HepG2 (cell line): ENCODE measurements around the gene HPS6. TPM values are rescaled to one million over a fixed set of nuclear protein-coding genes. Genes with fewer than 3 reads are reported as not detected.

ENCODE experiments used
- ARID2 ChIP-seq: sonication (generic); formaldehyde crosslinking; IDR thresholded peaks from 2 replicates; pipeline ENCODE4 v1.8.1; 2022; ENCODE audit warnings: mild to moderate bottlenecking, missing genetic modification reagents, borderline replicate concordance
- ATF1 ChIP-seq: IDR thresholded peaks from 2 replicates; pipeline ENCODE4 v1.6.1; 2016; ENCODE audit warnings: mild to moderate bottlenecking, control low read depth
- ISL2 ChIP-seq: sonication (generic); formaldehyde crosslinking; IDR thresholded peaks from 2 replicates; pipeline ENCODE4 v1.5.0; 2020; ENCODE audit warnings: missing genetic modification reagents
- KLF6 ChIP-seq: IDR thresholded peaks from 2 replicates; pipeline ENCODE4 v1.8.0; 2016; ENCODE audit warnings: missing biosample characterization, missing genetic modification reagents
- MEIS2 ChIP-seq: sonication (generic); formaldehyde crosslinking; IDR thresholded peaks from 2 replicates; pipeline ENCODE4 v1.9.0; 2021; ENCODE audit warnings: mild to moderate bottlenecking, missing genetic modification reagents
- ONECUT2 ChIP-seq: sonication (generic); formaldehyde crosslinking; IDR thresholded peaks from 2 replicates; pipeline ENCODE4 v1.4.0; 2020; ENCODE audit warnings: missing genetic modification reagents
- PHF5A ChIP-seq: IDR thresholded peaks from one replicate; pipeline ENCODE4 v1.6.1; 2018; ENCODE audit warnings: low read depth, missing genetic modification reagents; ENCODE audit not compliant: unreplicated experiment
- SIX4 ChIP-seq: sonication (generic); formaldehyde crosslinking; IDR thresholded peaks from 2 replicates; pipeline ENCODE4 v1.4.0; 2020; ENCODE audit warnings: missing genetic modification reagents
- SP140L ChIP-seq: sonication (generic); formaldehyde crosslinking; IDR thresholded peaks from 2 replicates; pipeline ENCODE4 v1.4.0; 2020; ENCODE audit warnings: missing genetic modification reagents, borderline replicate concordance
- TBX2 ChIP-seq: sonication (generic); formaldehyde crosslinking; IDR thresholded peaks from 2 replicates; pipeline ENCODE4 v1.5.0; 2020; ENCODE audit warnings: missing genetic modification reagents, mild to moderate bottlenecking, borderline replicate concordance
- ZBTB42 ChIP-seq: sonication (generic); formaldehyde crosslinking; IDR thresholded peaks from 2 replicates; pipeline ENCODE4 v1.5.0; 2020; ENCODE audit warnings: mild to moderate bottlenecking, missing genetic modification reagents
- ZMYM3 ChIP-seq: sonication (generic); formaldehyde crosslinking; IDR thresholded peaks from 2 replicates; pipeline ENCODE4 v1.5.1; 2020; ENCODE audit warnings: mild to moderate bottlenecking, missing genetic modification reagents
- ZNF33B ChIP-seq: sonication (generic); formaldehyde crosslinking; IDR thresholded peaks from 2 replicates; pipeline ENCODE4 v1.5.1; 2020; ENCODE audit warnings: mild to moderate bottlenecking, missing genetic modification reagents
- ZNF556 ChIP-seq: sonication (generic); formaldehyde crosslinking; IDR thresholded peaks from 2 replicates; pipeline ENCODE4 v1.4.0; 2020; ENCODE audit warnings: mild to moderate bottlenecking, missing genetic modification reagents, borderline replicate concordance
- ZNF670 ChIP-seq: sonication (generic); formaldehyde crosslinking; IDR thresholded peaks from 2 replicates; pipeline ENCODE4 v1.8.0; 2022; ENCODE audit warnings: mild to moderate bottlenecking, missing genetic modification reagents, borderline replicate concordance
- ZNF879 ChIP-seq: sonication (generic); formaldehyde crosslinking; IDR thresholded peaks from 2 replicates; pipeline ENCODE4 v1.8.1; 2023; ENCODE audit warnings: missing genetic modification reagents
- polyA plus RNA-seq, 8 experiments: library from polyadenylated mRNA; depleted of rRNA in 3 of 8; stranded (reverse) in 7 of 8; unstranded in 1 of 8; fragments of >200 nt; fragmentation: Illumina TruSeq in 4 of 8; extraction: Trizol in 4 of 8; gene quantifications; 2 replicates each; pipeline versions ENCODE4 v1.2.1 to v1.2.3, GENCODE V29; 2011 to 2016; ENCODE audit warnings: low read depth in 4 of 8, missing spikeins in 1 of 8, mixed read lengths in 1 of 8; ENCODE audit not compliant: insufficient read depth in 1 of 8
- total RNA-seq, 5 experiments: library from RNA; depleted of rRNA; stranded (reverse); fragments of >200 nt; fragmentation: Illumina TruSeq; extraction: Trizol; gene quantifications; 2 replicates each; pipeline ENCODE4 v1.2.3, GENCODE V29; 2016; ENCODE audit warnings: low read depth in 1 of 5
- TF ChIP-seq, protein P1 (sequence below): sonication (generic); formaldehyde crosslinking; IDR thresholded peaks from 2 replicates; pipeline ENCODE4 v1.4.0; 2020; ENCODE audit warnings: missing genetic modification reagents
- TF ChIP-seq, protein P2 (sequence below): sonication (generic); formaldehyde crosslinking; conservative IDR thresholded peaks from 2 replicates; pipeline ENCODE4 v1.4.0; 2020; ENCODE audit warnings: mild to moderate bottlenecking, missing genetic modification reagents, moderate library complexity
- TF ChIP-seq, protein P3 (sequence below): sonication (generic); formaldehyde crosslinking; IDR thresholded peaks from 2 replicates; pipeline ENCODE4 v1.5.0; 2020; ENCODE audit warnings: missing genetic modification reagents, mild to moderate bottlenecking, borderline replicate concordance
- TF ChIP-seq, protein P4 (sequence below): sonication (generic); formaldehyde crosslinking; conservative IDR thresholded peaks from 2 replicates; pipeline ENCODE4 v1.8.0; 2022; ENCODE audit warnings: mild to moderate bottlenecking, moderate library complexity, missing genetic modification reagents
- TF ChIP-seq, protein P5 (sequence below): sonication (generic); formaldehyde crosslinking; IDR thresholded peaks from 2 replicates; pipeline ENCODE4 v1.4.0; 2020; ENCODE audit warnings: missing genetic modification reagents

Gene HPS6
- total and polyA plus RNA-seq, 2 of the 13 experiments (the other 11 are each of a cell fraction or from before 2014, with no cell fraction given): 2.9 to 14.9 TPM

DNA sequence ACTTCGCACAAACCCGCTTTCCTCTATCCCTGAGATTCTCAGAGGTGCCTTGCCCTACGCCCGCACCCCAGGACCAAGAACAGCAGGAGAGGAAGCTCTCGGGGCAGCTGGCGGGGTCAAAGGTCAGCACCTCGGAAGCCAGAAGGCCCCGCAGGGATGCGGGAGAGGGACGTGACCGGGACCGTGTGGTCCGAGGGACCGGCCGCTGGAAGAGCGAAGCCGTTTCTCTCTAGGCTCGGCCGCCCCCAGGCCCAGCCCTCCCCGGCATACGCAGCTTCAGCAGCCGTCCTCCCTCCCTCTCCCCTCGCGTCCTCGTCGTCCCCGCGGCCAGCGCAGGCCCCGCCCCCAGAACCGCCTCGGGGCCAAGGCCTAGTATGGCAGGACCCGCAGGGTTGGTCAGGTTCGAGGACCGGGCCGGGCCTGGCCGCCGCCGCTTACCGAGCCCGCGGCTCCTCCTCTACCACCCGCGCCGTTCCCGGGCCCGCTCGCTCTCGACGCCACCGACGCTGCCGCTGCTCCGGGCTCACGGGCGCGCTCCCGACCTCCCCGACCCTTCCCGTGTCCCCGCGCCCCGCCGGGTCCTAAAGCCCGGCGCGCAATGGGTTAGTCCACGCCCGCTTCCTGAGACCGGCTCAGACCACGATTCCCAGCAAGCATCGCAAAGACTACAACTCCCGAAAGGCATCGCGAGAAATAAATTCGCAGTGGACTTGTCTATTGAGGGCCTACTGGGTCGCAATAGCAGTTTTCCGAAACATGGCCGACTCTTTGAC, 9.3 kb upstream of the HPS6 start, which contains the start of gene ARMH3 (continued):
- TF ChIP-seq ZNF879 (CRISPR knock-in tag) (peak; percentile 77; the same call in 1 of the 2 replicates), TBX2 (CRISPR knock-in tag) (0 out of 2 replicates have a peak, but pooled peaks have one; percentile 53), SIX4 (CRISPR knock-in tag) (peak; percentile 43; the same call in 1 of the 2 replicates), ZMYM3 (CRISPR knock-in tag) (0 out of 2 replicates have a peak, but pooled peaks have one; percentile 64), ZBTB42 (CRISPR knock-in tag) (peak; percentile 84; the same call in 1 of the 2 replicates), ZNF556 (CRISPR knock-in tag) (peak; percentile 92), ZNF670 (CRISPR knock-in tag) (peak; percentile 89), ZNF33B (CRISPR knock-in tag) (no peak; the same call in 1 of the 2 replicates), MEIS2 (CRISPR knock-in tag) (peak; percentile 82), KLF6 (CRISPR knock-in tag) (0 out of 2 replicates have a peak, but pooled peaks have one; percentile 66), SP140L (peak; percentile 77; the same call in 1 of the 2 replicates), ONECUT2 (CRISPR knock-in tag) (0 out of 2 replicates have a peak, but pooled peaks have one; percentile 7), ATF1 (CRISPR knock-in tag) (peak; percentile 60; the same call in 1 of the 2 replicates), ARID2 (CRISPR knock-in tag) (peak; percentile 68), PHF5A (CRISPR knock-in tag) (no peak), ISL2 (peak; percentile 72)
- TF ChIP-seq, protein P1, sequence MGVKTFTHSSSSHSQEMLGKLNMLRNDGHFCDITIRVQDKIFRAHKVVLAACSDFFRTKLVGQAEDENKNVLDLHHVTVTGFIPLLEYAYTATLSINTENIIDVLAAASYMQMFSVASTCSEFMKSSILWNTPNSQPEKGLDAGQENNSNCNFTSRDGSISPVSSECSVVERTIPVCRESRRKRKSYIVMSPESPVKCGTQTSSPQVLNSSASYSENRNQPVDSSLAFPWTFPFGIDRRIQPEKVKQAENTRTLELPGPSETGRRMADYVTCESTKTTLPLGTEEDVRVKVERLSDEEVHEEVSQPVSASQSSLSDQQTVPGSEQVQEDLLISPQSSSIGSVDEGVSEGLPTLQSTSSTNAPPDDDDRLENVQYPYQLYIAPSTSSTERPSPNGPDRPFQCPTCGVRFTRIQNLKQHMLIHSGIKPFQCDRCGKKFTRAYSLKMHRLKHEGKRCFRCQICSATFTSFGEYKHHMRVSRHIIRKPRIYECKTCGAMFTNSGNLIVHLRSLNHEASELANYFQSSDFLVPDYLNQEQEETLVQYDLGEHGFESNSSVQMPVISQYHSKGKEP (CRISPR knock-in tag): 0 out of 2 replicates have a peak, but pooled peaks have one; percentile 5
- TF ChIP-seq, protein P2, sequence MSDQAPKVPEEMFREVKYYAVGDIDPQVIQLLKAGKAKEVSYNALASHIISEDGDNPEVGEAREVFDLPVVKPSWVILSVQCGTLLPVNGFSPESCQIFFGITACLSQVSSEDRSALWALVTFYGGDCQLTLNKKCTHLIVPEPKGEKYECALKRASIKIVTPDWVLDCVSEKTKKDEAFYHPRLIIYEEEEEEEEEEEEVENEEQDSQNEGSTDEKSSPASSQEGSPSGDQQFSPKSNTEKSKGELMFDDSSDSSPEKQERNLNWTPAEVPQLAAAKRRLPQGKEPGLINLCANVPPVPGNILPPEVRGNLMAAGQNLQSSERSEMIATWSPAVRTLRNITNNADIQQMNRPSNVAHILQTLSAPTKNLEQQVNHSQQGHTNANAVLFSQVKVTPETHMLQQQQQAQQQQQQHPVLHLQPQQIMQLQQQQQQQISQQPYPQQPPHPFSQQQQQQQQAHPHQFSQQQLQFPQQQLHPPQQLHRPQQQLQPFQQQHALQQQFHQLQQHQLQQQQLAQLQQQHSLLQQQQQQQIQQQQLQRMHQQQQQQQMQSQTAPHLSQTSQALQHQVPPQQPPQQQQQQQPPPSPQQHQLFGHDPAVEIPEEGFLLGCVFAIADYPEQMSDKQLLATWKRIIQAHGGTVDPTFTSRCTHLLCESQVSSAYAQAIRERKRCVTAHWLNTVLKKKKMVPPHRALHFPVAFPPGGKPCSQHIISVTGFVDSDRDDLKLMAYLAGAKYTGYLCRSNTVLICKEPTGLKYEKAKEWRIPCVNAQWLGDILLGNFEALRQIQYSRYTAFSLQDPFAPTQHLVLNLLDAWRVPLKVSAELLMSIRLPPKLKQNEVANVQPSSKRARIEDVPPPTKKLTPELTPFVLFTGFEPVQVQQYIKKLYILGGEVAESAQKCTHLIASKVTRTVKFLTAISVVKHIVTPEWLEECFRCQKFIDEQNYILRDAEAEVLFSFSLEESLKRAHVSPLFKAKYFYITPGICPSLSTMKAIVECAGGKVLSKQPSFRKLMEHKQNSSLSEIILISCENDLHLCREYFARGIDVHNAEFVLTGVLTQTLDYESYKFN: peak; percentile 67
- TF ChIP-seq, protein P3, sequence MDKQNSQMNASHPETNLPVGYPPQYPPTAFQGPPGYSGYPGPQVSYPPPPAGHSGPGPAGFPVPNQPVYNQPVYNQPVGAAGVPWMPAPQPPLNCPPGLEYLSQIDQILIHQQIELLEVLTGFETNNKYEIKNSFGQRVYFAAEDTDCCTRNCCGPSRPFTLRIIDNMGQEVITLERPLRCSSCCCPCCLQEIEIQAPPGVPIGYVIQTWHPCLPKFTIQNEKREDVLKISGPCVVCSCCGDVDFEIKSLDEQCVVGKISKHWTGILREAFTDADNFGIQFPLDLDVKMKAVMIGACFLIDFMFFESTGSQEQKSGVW (CRISPR knock-in tag): no peak
- TF ChIP-seq, protein P4, sequence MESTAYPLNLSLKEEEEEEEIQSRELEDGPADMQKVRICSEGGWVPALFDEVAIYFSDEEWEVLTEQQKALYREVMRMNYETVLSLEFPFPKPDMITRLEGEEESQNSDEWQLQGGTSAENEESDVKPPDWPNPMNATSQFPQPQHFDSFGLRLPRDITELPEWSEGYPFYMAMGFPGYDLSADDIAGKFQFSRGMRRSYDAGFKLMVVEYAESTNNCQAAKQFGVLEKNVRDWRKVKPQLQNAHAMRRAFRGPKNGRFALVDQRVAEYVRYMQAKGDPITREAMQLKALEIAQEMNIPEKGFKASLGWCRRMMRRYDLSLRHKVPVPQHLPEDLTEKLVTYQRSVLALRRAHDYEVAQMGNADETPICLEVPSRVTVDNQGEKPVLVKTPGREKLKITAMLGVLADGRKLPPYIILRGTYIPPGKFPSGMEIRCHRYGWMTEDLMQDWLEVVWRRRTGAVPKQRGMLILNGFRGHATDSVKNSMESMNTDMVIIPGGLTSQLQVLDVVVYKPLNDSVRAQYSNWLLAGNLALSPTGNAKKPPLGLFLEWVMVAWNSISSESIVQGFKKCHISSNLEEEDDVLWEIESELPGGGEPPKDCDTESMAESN (CRISPR knock-in tag): peak; percentile 88
- TF ChIP-seq, protein P5, sequence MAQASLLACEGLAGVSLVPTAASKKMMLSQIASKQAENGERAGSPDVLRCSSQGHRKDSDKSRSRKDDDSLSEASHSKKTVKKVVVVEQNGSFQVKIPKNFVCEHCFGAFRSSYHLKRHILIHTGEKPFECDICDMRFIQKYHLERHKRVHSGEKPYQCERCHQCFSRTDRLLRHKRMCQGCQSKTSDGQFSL: 0 out of 2 replicates have a peak, but pooled peaks have one; percentile 56
